Mucosa of rectum (tissue), 2 donors: ENCODE data around the gene TMEM205.
A peak's percentile ranks its signal among the peaks of the same experiment; 100 is the strongest.

ENCODE experiments used
- H3K27ac ChIP-seq, 2 donors: one replicate each; pipeline ENCODE4 v1.7.0; 2013; ENCODE audit warnings: inconsistent platforms in 2 of 2, low read depth in 2 of 2, low read length in 2 of 2
- H3K27me3 ChIP-seq, 2 donors: one replicate each; pipeline ENCODE4 v1.7.0; 2013; ENCODE audit warnings: low read length in 2 of 2; ENCODE audit not compliant: control insufficient read depth in 2 of 2, insufficient read depth in 2 of 2
- H3K36me3 ChIP-seq, 2 donors: one replicate each; pipeline ENCODE4 v1.7.0; 2013; ENCODE audit warnings: low read length in 2 of 2; ENCODE audit not compliant: control insufficient read depth in 2 of 2, insufficient read depth in 2 of 2
- H3K4me1 ChIP-seq, 2 donors: one replicate each; pipeline ENCODE4 v1.7.0; 2013; ENCODE audit warnings: low read length in 2 of 2, mild to moderate bottlenecking in 1 of 2; ENCODE audit not compliant: control insufficient read depth in 2 of 2, insufficient read depth in 2 of 2
- H3K4me3 ChIP-seq, 2 donors: one replicate each; pipeline ENCODE4 v1.7.0; 2013; ENCODE audit warnings: low read length in 2 of 2
- H3K9ac ChIP-seq, 2 donors: one replicate each; pipeline ENCODE4 v1.7.0; 2013; ENCODE audit warnings: low read length in 2 of 2, low read depth in 1 of 2, mild to moderate bottlenecking in 1 of 2
- H3K9me3 ChIP-seq, 2 donors: one replicate each; pipeline ENCODE4 v1.7.0; 2013; ENCODE audit warnings: low read length in 2 of 2; ENCODE audit not compliant: control insufficient read depth in 2 of 2
- donor health status: healthy.
- donor health status: Normal muscosa, but diverticular disease.

Gene TMEM205

DNA sequence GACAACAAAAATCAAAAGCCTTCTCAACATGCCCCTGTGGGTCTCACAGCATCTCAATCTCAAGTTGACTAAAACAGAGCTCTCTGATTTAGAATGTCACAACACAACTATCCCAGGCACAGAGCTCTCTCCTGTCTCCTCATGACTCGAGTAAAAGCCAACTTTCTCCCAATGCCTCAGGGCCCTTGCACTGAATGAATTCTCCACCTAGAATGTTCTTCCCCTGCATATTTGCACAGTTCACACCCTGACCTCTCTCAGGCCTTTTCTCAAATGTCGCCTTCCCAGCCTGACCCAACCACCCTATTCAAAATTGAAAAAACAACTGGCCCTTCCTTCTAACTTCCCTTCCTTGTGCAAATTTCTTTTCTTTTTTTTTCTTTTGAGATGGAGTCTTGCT is 24.7 kb upstream of the TMEM205 start:
- H3K4me3 ChIP-seq: no peak overlapping the region
- H3K36me3 ChIP-seq: no peaks in the 10 kb centered on the region
- no peaks in the 10 kb centered on the region for H3K27me3 ChIP-seq

GRCh38 chr19:11367528-11367927 is 21.5 kb upstream of the TMEM205 start:
- no peak overlapping the region for H3K9ac ChIP-seq
- no peak overlapping the region for H3K27ac ChIP-seq
- no peaks in the 10 kb centered on the region for H3K9me3 ChIP-seq
- no peaks in the 10 kb centered on the region for H3K36me3 ChIP-seq
- no peak overlapping the region for H3K4me3 ChIP-seq
- no peaks in the 10 kb centered on the region for H3K4me1 ChIP-seq
- no peaks in the 10 kb centered on the region for H3K27me3 ChIP-seq

More for the DNA sequence above, 24.7 kb upstream of the TMEM205 start:
- Histone ChIP-seq H3K27ac (no peak overlapping the region), H3K4me1 (peaks cover 13 to 14% of the 10 kb centered on the region in 2 donors), H3K9me3 (no peaks in the 10 kb centered on the region), H3K9ac (no peak overlapping the region)

DNA sequence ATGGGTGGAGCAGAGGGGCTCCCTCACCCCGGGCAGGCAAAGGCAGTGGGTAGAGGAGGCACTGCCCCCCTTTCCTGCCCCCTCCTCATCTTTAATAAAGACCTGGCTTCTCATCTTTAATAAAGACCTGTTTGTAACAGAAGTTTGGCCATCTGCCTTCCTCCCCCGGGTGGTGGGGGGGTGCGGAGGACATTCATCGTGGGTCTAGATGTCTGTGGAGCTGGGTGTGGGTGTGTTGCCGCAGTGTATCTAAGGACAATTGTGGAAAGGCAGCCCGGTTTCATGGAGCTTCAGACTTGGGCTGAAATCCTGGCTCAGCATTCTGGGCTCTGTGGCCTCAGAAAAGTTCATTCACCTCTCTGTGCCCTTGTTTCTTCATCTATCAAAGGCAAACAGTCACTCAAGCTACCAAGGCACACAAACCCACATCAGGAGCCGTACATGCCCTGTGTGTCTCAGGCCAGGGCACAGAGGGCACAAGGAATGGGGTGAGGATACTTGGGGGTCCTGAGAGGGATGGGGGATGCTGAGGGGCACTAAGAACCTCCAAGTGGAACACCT is 19.6 kb upstream of the TMEM205 start:
- Histone ChIP-seq H3K36me3 (no peaks in the 10 kb centered on the region), H3K27ac (no peak overlapping the region)

GRCh38 chr19:11364935-11365334 is 18.9 kb upstream of the TMEM205 start:
- peaks cover 9 to 13% of the 10 kb centered on the region in 2 donors for H3K4me1 ChIP-seq
- H3K36me3 ChIP-seq: no peaks in the 10 kb centered on the region
- H3K9ac ChIP-seq: no peak overlapping the region
- H3K4me3 ChIP-seq: no peak overlapping the region
- H3K27me3 ChIP-seq: no peaks in the 10 kb centered on the region
- no peaks in the 10 kb centered on the region for H3K9me3 ChIP-seq
- H3K27ac ChIP-seq: no peak overlapping the region

More for the DNA sequence above, 19.6 kb upstream of the TMEM205 start:
- H3K27me3 ChIP-seq: no peaks in the 10 kb centered on the region
- peaks cover 9 to 13% of the 10 kb centered on the region in 2 donors for H3K4me1 ChIP-seq
- no peak overlapping the region for H3K9ac ChIP-seq
- no peak overlapping the region for H3K4me3 ChIP-seq
- no peaks in the 10 kb centered on the region for H3K9me3 ChIP-seq

DNA sequence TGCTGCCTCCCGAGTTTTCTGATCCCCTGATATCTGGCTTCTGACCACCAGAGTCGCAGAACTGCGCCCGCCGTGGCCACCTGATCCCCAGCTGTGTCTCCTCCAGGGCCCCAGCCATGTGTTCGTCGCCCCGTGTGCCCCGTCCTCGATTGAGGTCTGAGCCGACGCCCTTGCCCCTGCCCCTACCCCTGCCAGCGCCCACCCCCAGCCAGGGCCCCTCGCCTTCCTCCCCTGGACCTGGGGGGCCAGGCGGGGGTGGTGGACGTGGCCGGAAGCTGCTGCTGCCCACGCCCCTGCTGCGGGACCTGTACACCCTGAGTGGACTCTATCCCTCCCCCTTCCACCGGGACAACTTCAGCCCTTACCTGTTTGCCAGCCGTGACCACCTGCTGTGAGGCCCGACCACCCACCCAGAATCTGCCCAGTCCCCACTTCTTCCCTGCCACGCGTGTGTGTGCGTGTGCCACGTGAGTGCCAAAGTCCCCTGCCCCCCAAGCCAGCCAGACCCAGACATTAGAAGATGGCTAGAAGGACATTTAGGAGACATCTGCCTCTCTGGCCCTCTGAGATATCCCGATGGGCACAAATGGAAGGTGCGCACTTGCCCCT is 18.3 kb upstream of the TMEM205 start:
- H3K4me1 ChIP-seq: peaks cover 9 to 13% of the 10 kb centered on the region in 2 donors
- H3K27ac ChIP-seq: no peak overlapping the region
- no peaks in the 10 kb centered on the region for H3K36me3 ChIP-seq

DNA sequence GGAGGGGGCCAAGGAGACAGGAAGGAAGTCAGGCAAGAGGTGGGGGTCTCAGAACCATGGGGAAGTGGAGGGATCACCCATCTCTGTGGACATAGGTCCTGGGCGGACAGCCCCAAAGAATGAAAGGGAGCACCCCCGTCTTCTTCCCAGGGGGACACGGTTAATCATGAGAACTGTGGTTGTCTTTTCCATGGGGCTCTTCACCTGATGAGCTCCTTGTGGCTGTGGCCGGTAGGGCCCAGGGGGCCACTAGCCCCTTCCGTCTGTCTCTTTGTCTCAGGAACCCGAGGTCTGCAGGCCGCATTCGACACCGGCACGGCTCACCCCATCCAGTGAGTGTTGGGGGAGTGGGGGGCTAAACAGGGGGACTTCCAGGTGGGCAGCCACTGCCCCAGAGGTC is 17.8 kb upstream of the TMEM205 start:
- H3K9me3 ChIP-seq: no peaks in the 10 kb centered on the region
- H3K4me1 ChIP-seq: peaks cover 9 to 13% of the 10 kb centered on the region in 2 donors
- no peak overlapping the region for H3K27ac ChIP-seq
- no peak overlapping the region for H3K4me3 ChIP-seq
- no peak overlapping the region for H3K9ac ChIP-seq
- no peaks in the 10 kb centered on the region for H3K27me3 ChIP-seq
- no peaks in the 10 kb centered on the region for H3K36me3 ChIP-seq

More for the DNA sequence above, 18.3 kb upstream of the TMEM205 start:
- no peaks in the 10 kb centered on the region for H3K27me3 ChIP-seq
- H3K9me3 ChIP-seq: no peaks in the 10 kb centered on the region
- H3K4me3 ChIP-seq: no peak overlapping the region
- no peak overlapping the region for H3K9ac ChIP-seq

DNA sequence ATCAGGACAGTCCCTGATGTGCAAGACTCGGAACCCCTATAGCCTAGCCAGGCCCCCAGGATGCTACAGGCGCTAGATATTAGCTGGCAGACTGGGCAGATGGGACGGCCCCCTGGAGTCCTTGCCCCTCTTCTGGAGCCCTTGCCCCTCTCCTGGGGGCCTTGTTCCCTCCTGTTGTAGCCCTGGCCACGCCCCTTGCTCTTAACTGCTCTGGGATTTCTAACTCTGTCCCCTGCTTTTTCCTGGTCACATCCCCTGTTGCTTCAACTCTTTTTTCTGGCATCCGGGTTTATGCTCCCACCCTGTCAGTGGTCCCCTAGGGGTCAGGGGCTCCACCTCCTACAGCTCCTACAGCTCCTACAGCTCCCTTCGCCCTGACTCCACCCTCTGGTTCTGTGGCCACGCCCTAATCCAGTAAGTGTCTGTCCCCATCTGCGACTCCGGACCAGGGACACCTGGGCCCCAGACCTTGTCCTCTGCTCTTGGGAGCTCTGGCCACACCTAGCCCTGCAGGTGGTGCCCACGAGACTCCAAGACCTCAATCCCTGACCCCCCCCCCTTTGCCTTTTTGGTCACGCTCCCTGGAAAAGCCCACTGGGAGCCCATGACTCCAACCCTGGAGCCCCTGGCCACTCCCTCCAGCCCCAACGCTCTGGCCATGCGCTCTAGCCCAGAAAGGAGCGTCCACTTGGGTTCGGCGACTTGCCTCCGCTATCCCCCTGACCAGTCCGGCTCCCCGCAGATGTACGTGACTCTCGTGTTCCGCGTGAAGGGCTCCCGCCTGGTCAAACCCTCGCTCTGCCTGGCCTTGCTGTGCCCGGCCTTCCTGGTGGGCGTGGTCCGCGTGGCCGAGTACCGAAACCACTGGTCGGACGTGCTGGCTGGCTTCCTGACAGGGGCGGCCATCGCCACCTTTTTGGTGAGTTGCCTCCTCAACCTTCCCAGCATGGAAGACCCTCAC is 16.0 kb upstream of the TMEM205 start:
- no peaks in the 10 kb centered on the region for H3K36me3 ChIP-seq
- no peak overlapping the region for H3K27ac ChIP-seq
- H3K4me3 ChIP-seq: no peak overlapping the region
- H3K9me3 ChIP-seq: no peaks in the 10 kb centered on the region
- H3K4me1 ChIP-seq: peaks cover 9 to 13% of the 10 kb centered on the region in 2 donors
- no peak overlapping the region for H3K9ac ChIP-seq
- H3K27me3 ChIP-seq: no peaks in the 10 kb centered on the region

DNA sequence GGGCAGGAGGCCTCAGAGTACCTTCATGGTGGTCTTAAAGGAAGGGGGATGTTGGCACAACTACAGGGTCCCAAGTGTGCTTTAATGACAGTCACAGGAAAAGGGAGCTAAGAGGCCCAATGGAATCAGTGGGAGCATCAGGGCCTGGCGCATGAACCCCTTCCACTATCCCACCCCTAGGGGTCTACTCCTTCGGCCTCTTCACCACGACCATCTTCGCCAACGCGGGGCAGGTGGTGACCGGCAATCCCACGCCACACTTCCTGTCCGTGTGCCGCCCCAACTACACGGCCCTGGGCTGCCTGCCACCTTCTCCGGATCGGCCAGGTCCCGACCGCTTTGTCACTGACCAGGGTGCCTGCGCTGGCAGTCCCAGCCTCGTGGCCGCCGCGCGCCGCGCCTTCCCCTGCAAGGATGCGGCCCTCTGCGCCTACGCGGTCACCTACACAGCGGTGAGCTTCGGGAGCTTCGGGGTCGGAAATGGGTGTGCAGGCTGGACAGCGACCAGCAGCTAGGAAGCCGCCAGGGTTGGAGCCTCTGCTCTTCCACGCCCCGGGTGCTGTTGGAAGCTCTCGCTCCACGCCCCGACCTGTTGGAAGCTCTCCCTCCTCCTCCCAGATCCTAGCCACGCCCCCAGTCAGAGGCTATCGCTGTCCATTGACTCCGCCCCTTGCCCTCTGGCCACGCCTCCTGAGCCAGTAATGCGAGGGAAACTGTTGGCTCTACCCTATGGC is 15.1 kb upstream of the TMEM205 start:
- no peaks in the 10 kb centered on the region for H3K9me3 ChIP-seq
- no peaks in the 10 kb centered on the region for H3K27me3 ChIP-seq
- H3K4me3 ChIP-seq: peak overlapping the region in 1 of 2 donors; percentile 40
- peaks cover 9 to 13% of the 10 kb centered on the region in 2 donors for H3K4me1 ChIP-seq
- peak overlapping the region in 1 of 2 donors; percentile 6 for H3K9ac ChIP-seq
- H3K27ac ChIP-seq: no peak overlapping the region
- no peaks in the 10 kb centered on the region for H3K36me3 ChIP-seq

- Histone ChIP-seq H3K4me1 (peaks cover 15 to 17% of the 10 kb centered on the region in 2 donors), H3K4me3 (no peak overlapping the region), H3K9ac (no peak overlapping the region), H3K27ac (no peak overlapping the region), H3K27me3 (no peaks in the 10 kb centered on the region), H3K36me3 (no peaks in the 10 kb centered on the region), H3K9me3 (no peaks in the 10 kb centered on the region)
Observed at GRCh38 chr19:11359421-11359820, 13.4 kb upstream of the TMEM205 start.
